Nucleus accumbens (tissue), 56 donors: ENCODE results near the gene NDUFA1.
A peak's percentile ranks its signal among the peaks of the same experiment; 100 is the strongest.
"Not testable (repeated sequence)": the region's sequence is repeated elsewhere in the genome, so short reads cannot be mapped to it uniquely, and the experiment has no call there.

Source experiments
- DNase-seq, 56 donors: peaks; one replicate each; lab custom pipeline; 2025; lab: John Stamatoyannopoulos, UW

The NDUFA1 gene

DNA sequence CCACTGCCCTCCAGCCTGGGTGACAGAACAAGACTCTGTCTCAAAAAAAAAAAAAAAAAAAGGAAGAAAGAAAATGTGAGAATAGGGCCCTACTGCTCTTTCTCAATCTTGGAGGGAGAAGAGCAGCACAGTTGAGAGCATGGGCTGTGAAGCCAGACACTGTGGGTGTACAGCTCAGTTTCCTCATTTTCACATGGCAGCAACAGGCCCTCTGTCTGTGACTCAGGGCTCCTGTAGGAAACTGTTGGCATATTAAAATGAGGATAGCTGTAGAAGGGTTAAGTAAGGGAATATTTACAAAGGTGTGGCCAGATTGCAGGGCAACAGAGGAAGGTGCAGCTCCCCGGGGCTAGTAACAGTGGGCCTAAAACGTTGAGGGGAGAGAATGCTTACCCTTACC, 27.5 kb downstream of the NDUFA1 start:
- DNase-seq = peak in 2 of 56 donors; percentile 0 to 4

DNA sequence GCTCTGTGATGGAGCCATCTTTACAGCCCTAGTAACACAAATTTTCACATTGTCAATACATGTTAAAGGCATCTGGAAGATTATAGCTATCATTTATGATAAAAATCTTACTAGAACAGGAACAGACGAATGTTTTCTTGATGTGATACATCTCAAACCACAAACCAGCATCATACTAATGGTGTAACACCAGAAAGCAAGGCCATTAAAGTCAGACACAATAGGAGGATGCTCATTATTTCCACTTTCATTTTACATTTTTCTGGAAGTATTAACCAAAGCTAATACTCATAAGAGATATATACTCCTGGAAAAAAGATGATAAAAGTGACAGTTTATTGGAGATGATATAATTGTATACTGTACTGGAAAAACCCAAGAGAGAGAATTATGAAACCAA, 29.3 kb downstream of the NDUFA1 start:
- DNase-seq = no peak

DNA sequence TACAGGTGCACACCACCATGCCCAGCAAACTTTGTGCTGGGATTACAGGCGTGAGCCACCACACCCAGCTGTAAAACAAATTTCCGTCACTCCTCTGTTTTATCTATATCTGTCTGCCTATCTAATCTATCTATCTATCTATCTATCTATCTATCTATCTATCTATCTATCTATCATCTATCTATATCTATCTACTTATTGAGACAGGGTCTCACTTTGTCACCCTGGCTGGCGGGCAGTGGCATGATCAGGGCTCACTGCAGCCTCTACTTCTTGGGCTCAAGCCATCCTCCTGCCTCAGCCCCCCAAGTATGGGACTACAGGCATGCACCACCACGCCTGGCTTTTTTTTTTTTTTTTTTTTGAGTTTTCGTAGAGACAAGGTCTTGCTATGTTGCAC, 44.7 kb downstream of the NDUFA1 start:
- no peak for DNase-seq

DNA sequence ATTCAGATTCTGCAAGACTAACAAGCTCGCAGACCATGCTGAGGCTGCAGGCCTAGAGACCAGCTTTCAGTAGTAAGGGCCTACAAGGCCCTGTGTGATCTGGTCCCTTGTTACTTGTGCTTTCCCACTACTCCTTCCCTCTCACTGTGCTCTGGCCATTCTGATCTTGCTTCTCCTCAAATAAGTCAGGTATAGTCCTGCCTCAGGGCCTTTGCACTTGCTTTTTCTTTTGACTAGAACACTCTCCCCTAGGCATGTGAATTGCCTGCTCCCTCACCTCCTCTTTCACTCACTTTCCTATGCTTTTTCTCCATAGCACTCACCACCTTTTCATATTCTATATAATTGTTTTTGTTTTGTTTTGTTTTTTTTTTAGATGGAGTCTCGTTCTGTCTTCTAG, 46.2 kb downstream of the NDUFA1 start:
- no peak for DNase-seq

DNA sequence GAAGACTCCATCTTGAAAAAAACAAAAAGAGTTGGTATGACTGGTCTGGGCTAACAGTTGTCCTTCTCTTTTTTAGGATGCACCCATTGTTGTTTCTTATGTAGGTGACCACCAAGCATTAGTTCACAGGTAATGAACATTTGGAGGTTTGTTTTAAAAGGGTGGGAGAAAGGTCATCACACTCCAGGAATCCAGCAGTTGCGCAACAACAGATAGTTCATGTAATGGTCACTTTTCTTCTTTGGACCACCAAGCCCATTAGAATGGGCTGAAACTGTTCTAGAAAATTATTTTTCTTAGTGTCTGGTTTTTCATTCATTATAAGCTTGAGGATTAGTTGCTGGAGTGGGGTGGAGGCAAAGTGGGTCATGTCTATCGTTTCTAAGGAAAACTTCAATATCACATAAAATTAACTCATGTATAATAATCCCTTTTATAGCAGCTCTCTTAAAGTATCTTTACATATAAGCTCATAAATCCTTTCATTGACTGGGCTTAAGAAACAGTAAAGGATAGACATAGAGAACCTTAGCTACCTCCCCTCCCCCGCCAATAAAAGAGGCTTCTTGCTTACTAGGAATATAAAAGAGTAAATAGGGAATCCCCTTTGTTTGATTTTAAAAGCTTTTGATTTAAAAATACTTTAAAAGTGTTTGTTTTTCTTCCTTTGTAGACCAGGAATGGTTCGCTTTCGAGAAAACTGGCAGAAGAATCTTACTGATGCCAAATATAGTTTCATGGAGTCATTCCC, 48.4 kb downstream of the NDUFA1 start:
- no peak for DNase-seq

DNA sequence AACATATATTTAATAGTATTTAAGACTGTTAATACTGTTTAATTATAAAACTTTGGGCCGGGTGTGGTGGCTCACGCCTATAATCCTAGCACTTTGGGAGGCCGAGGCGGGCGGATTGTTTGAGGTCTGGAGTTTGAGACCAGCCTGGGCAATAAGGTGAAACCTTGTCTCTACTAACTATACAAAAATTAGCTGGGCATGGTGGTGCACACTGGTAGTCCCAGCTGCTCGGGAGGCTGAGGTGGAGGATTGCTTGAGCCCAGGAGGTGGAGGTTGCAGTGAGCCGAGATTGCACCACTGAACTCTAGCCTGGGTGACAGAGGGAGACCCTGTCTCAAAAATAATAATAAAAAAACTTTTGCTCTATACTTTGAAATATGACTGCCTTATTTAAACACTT, 50.8 kb downstream of the NDUFA1 start:
- not testable (repeated sequence) for DNase-seq
